IPS DF 19.7 (cell line): Measurements from ENCODE around the gene ASTN1.

Experiments
- DNase-seq: peaks from one replicate; pipeline ENCODE4 v3.0.0-alpha.2; 2013; ENCODE audit warnings: low read depth, low spot score

Gene ASTN1

GRCh38 chr1:177163844-177164379 lies 600 bp downstream of the ASTN1 start:
- DNase-seq, result no peak

- no peak for DNase-seq
Observed at GRCh38 chr1:177162243-177162642, 2.3 kb downstream of the ASTN1 start.

- no peak for DNase-seq
Observed at GRCh38 chr1:177146499-177146898, 18.0 kb downstream of the ASTN1 start.

GRCh38 chr1:177145106-177146070 lies 19.1 kb downstream of the ASTN1 start:
- no peak for DNase-seq

- no peak for DNase-seq
Observed at GRCh38 chr1:177142791-177143271, 21.7 kb downstream of the ASTN1 start.

- DNase-seq, result no peak
Observed at GRCh38 chr1:177142010-177142409, 22.5 kb downstream of the ASTN1 start.

- DNase-seq, result no peak
Observed at GRCh38 chr1:177138347-177138746, 26.2 kb downstream of the ASTN1 start.

- DNase-seq, result no peak
Observed at GRCh38 chr1:177137814-177138213, 26.7 kb downstream of the ASTN1 start.

GRCh38 chr1:177135250-177135649 lies 29.3 kb downstream of the ASTN1 start:
- no peak for DNase-seq

GRCh38 chr1:177133977-177134538 lies 30.5 kb downstream of the ASTN1 start:
- no peak for DNase-seq

GRCh38 chr1:177132141-177132540 lies 32.4 kb downstream of the ASTN1 start:
- DNase-seq, result no peak

- no peak for DNase-seq
Observed at GRCh38 chr1:177131723-177132122, 32.8 kb downstream of the ASTN1 start.

GRCh38 chr1:177130451-177130945 lies 34.0 kb downstream of the ASTN1 start:
- DNase-seq, result no peak

GRCh38 chr1:177128665-177129281 lies 35.7 kb downstream of the ASTN1 start:
- DNase-seq, result no peak

- no peak for DNase-seq
Observed at GRCh38 chr1:177126267-177126666, 38.2 kb downstream of the ASTN1 start.

GRCh38 chr1:177124577-177125278 lies 39.8 kb downstream of the ASTN1 start:
- DNase-seq, result no peak

- DNase-seq, result no peak
Observed at GRCh38 chr1:177122461-177123251, 41.9 kb downstream of the ASTN1 start.

GRCh38 chr1:177119311-177119710 lies 45.2 kb downstream of the ASTN1 start:
- DNase-seq, result no peak

GRCh38 chr1:177118901-177119300 lies 45.6 kb downstream of the ASTN1 start:
- no peak for DNase-seq

GRCh38 chr1:177116941-177117340 lies 47.6 kb downstream of the ASTN1 start:
- no peak for DNase-seq
